Activated naive CD4-positive, alpha-beta T cell treated with anti-CD3 and anti-CD28 coated beads, Interleukin-2, amount 50 U/mL, for 72 hours (primary cell): ENCODE data around the gene OR8B3. TPM values are rescaled to one million over a fixed set of nuclear protein-coding genes. Genes with fewer than 3 reads are reported as not detected.
A peak's percentile ranks its signal among the peaks of the same experiment; 100 is the strongest.
"Not testable (repeated sequence)": the region's sequence is repeated elsewhere in the genome, so short reads cannot be mapped to it uniquely, and the experiment has no call there.

ENCODE experiments used
- ATAC-seq, 2 donors: fragments of 150-1000 bp; cut with Tn5 transposase; 2 replicates each; pipeline ENCODE4 v1.10.0; 2021; ENCODE audit warnings: mild to moderate bottlenecking in 2 of 2, moderate library complexity in 2 of 2
- DNase-seq, 2 donors: peaks; one replicate each; pipeline ENCODE4 v3.0.0; 2021 to 2022; ENCODE audit warnings: low spot score in 2 of 2
- H3K27ac Mint-ChIP-seq, 2 donors: one replicate each; pipeline ENCODE4 v1.8.0; 2022; ENCODE audit warnings: mild to moderate bottlenecking in 2 of 2, mixed read lengths in 2 of 2
- H3K36me3 Mint-ChIP-seq, 2 donors: one replicate each; pipeline ENCODE4 v1.8.0; 2022; ENCODE audit warnings: mixed read lengths in 2 of 2
- H3K9me3 Mint-ChIP-seq, 2 donors: one replicate each; pipeline ENCODE4 v1.8.0; 2022; ENCODE audit warnings: mixed read lengths in 2 of 2
- total RNA-seq, 2 donors: library from RNA; stranded (reverse); gene quantifications; one replicate each; pipeline ENCODE4 v1.2.3, GENCODE V29; 2022

Gene OR8B3
- total RNA-seq = not detected

GRCh38 chr11:124398924-124399323 lies at the start of gene OR8B3:
TSS of gene OR8B3 (minus strand) at chr11:124399024. CDS start at chr11:124397351, 1,673 bp downstream.
- no peak for DNase-seq
- Mint-ChIP-seq H3K27ac (no peak within 1 kb of the TSS), H3K9me3 (no peaks in the 10 kb centered on the region), H3K36me3 (peaks cover 0 to 5% of the 10 kb centered on the region in 2 donors)
- no peak for ATAC-seq

GRCh38 chr11:124446916-124447315 lies 48.1 kb upstream of the OR8B3 start:
- no peaks in the 10 kb centered on the region for H3K36me3 Mint-ChIP-seq
- ATAC-seq (no peak), DNase-seq (no peak)
- H3K27ac Mint-ChIP-seq = no peak overlapping the region
- no peaks in the 10 kb centered on the region for H3K9me3 Mint-ChIP-seq

- H3K36me3 Mint-ChIP-seq = no peaks in the 10 kb centered on the region
- H3K9me3 Mint-ChIP-seq = no peaks in the 10 kb centered on the region
- DNase-seq = no peak
- ATAC-seq = no peak
- no peak within 1 kb of the TSS for H3K27ac Mint-ChIP-seq
These were observed 46.9 kb upstream of the OR8B3 start, which contains the start of gene OR8B8 for GRCh38 chr11:124445646-124446150. TSS of gene OR8B8 (minus strand) at chr11:124445696. CDS start at chr11:124441085, 4,611 bp downstream.

GRCh38 chr11:124442847-124443246 lies 44.0 kb upstream of the OR8B3 start:
- ATAC-seq = no peak
- Mint-ChIP-seq H3K36me3 (no peaks in the 10 kb centered on the region), H3K9me3 (no peaks in the 10 kb centered on the region), H3K27ac (no peak overlapping the region)
- DNase-seq = no peak

- DNase-seq (no peak), ATAC-seq (no peak)
These were observed 43.6 kb upstream of the OR8B3 start for GRCh38 chr11:124442442-124442841.

GRCh38 chr11:124441519-124441918 lies 42.7 kb upstream of the OR8B3 start:
- no peak overlapping the region for H3K27ac Mint-ChIP-seq
- ATAC-seq = no peak

More at GRCh38 chr11:124442442-124442841, 43.6 kb upstream of the OR8B3 start:
- Mint-ChIP-seq H3K9me3 (no peaks in the 10 kb centered on the region), H3K36me3 (no peaks in the 10 kb centered on the region), H3K27ac (no peak overlapping the region)

GRCh38 chr11:124441081-124441480 lies 42.3 kb upstream of the OR8B3 start:
- Mint-ChIP-seq H3K36me3 (no peaks in the 10 kb centered on the region), H3K27ac (no peak overlapping the region), H3K9me3 (no peaks in the 10 kb centered on the region)
- ATAC-seq = no peak
- DNase-seq = no peak

More at GRCh38 chr11:124441519-124441918, 42.7 kb upstream of the OR8B3 start:
- Mint-ChIP-seq H3K36me3 (no peaks in the 10 kb centered on the region), H3K9me3 (no peaks in the 10 kb centered on the region)
- no peak for DNase-seq

- Mint-ChIP-seq H3K9me3 (no peaks in the 10 kb centered on the region), H3K27ac (no peak overlapping the region), H3K36me3 (no peaks in the 10 kb centered on the region)
- ATAC-seq (no peak), DNase-seq (no peak)
These were observed 41.8 kb upstream of the OR8B3 start for GRCh38 chr11:124440608-124441007.

- peaks cover 1% of the 10 kb centered on the region in 2 donors for H3K9me3 Mint-ChIP-seq
- DNase-seq (no peak), ATAC-seq (no peak)
- H3K27ac Mint-ChIP-seq = no peak overlapping the region
- no peaks in the 10 kb centered on the region for H3K36me3 Mint-ChIP-seq
These were observed 35.9 kb upstream of the OR8B3 start for GRCh38 chr11:124434699-124435098.

GRCh38 chr11:124429599-124429998 lies 30.8 kb upstream of the OR8B3 start:
- ATAC-seq (no peak), DNase-seq (no peak)
- Mint-ChIP-seq H3K27ac (no peak overlapping the region), H3K9me3 (peaks cover 4 to 5% of the 10 kb centered on the region in 2 donors), H3K36me3 (no peaks in the 10 kb centered on the region)

GRCh38 chr11:124424384-124424921 lies 25.6 kb upstream of the OR8B3 start, which contains the start of gene OR8B4:
TSS of gene OR8B4 (minus strand) at chr11:124424871. CDS start at chr11:124424871, 0 bp downstream.
- H3K9me3 Mint-ChIP-seq = peaks cover under 1 to 1% of the 10 kb centered on the region in 2 donors
- ATAC-seq = no peak
- no peak for DNase-seq
- H3K36me3 Mint-ChIP-seq = no peaks in the 10 kb centered on the region
- peak within 1 kb of the TSS in 1 of 2 donors; percentile 76 for H3K27ac Mint-ChIP-seq

- Mint-ChIP-seq H3K27ac (no peak overlapping the region), H3K9me3 (no peaks in the 10 kb centered on the region), H3K36me3 (no peaks in the 10 kb centered on the region)
- DNase-seq (no peak), ATAC-seq (no peak)
These were observed 22.2 kb upstream of the OR8B3 start for GRCh38 chr11:124421043-124421442.

- Mint-ChIP-seq H3K9me3 (no peaks in the 10 kb centered on the region), H3K27ac (no peak overlapping the region), H3K36me3 (no peaks in the 10 kb centered on the region)
- ATAC-seq = no peak
- DNase-seq = no peak
These were observed 16.6 kb upstream of the OR8B3 start for GRCh38 chr11:124415356-124415923.

GRCh38 chr11:124409906-124410305 lies 11.1 kb upstream of the OR8B3 start:
- no peaks in the 10 kb centered on the region for H3K36me3 Mint-ChIP-seq
- no peak overlapping the region for H3K27ac Mint-ChIP-seq
- ATAC-seq (no peak), DNase-seq (no peak)
- no peaks in the 10 kb centered on the region for H3K9me3 Mint-ChIP-seq

GRCh38 chr11:124405581-124405980 lies 6.8 kb upstream of the OR8B3 start:
- ATAC-seq (no peak), DNase-seq (no peak)
- Mint-ChIP-seq H3K36me3 (peaks cover 0 to 5% of the 10 kb centered on the region in 2 donors), H3K9me3 (no peaks in the 10 kb centered on the region), H3K27ac (no peak overlapping the region)

- not testable (repeated sequence) for H3K27ac Mint-ChIP-seq, ATAC-seq, H3K9me3 Mint-ChIP-seq, DNase-seq, H3K36me3 Mint-ChIP-seq
These were observed 4.4 kb upstream of the OR8B3 start for GRCh38 chr11:124403186-124403585.

GRCh38 chr11:124402326-124402922 lies 3.6 kb upstream of the OR8B3 start:
- Mint-ChIP-seq H3K9me3 (no peaks in the 10 kb centered on the region), H3K27ac (no peak overlapping the region), H3K36me3 (peaks cover 0 to 5% of the 10 kb centered on the region in 2 donors)
- DNase-seq (peak in 1 of 2 donors; percentile 70), ATAC-seq (peak; percentile 64 to 94)
